HepG2 (cell line): ENCODE measurements around the gene KRT14. TPM values are rescaled to one million over a fixed set of nuclear protein-coding genes. Genes with fewer than 3 reads are reported as not detected.
A peak's percentile ranks its signal among the peaks of the same experiment; 100 is the strongest.

Source experiments
- ATAC-seq: fragments of 200-7000 bp; cut with Tn5 transposase; 3 replicates; pipeline ENCODE4 v1.9.1; 2020; ENCODE audit warnings: mild to moderate bottlenecking, moderate library complexity
- BruUV-seq: library from RNA; stranded (reverse); fragments of 400-500 nt; replicated peaks from 2 replicates; lab custom pipeline; 2021; lab: Mats Ljungman, UMichigan
- CTCF ChIA-PET: fragments of 300-600 bp; formaldehyde crosslinking; extraction: SDS; loops from one replicate; lab custom pipeline; 2021; ENCODE audit warnings: low total read pairs, inconsistent platforms, low intra/inter-chr PET ratio; lab: Yijun Ruan, JAX
- POLR2A ChIA-PET: fragments of 350-600 bp; sonication (Branson Sonifier 250); formaldehyde crosslinking; loops from one replicate; lab custom pipeline; 2020; ENCODE audit warnings: antibody characterized with exemption, inconsistent platforms; lab: Yijun Ruan, JAX
- DNase-seq: peaks from one replicate; pipeline ENCODE4 v3.0.0-alpha.2; 2015; ENCODE audit warnings: low spot score
- FAIRE-seq: peaks from 3 replicates; lab custom pipeline; 2011; peaks lifted over from hg19 to GRCh38; lab: Jason Lieb, UNC
- H2AFZ ChIP-seq: one replicate; pipeline ENCODE4 v1.6.1; 2011; ENCODE audit warnings: low read length, inconsistent platforms
- H3K27ac ChIP-seq: fragments of 300-600 bp; 3 replicates; pipeline ENCODE4 v1.8.0; 2011; ENCODE audit warnings: mixed run types, mild to moderate bottlenecking, mixed read lengths, low read length, inconsistent platforms; ENCODE audit not compliant: insufficient read depth; ENCODE audit errors: extremely low read length
- H3K27me3 ChIP-seq, 2 experiments: fragments of 200-600 bp in 1 of 2; 2 replicates in 1 of 2; 3 replicates in 1 of 2; pipeline versions ENCODE4 v1.6.0 to v1.8.0; 2011; ENCODE audit warnings: low read length in 2 of 2, mild to moderate bottlenecking in 2 of 2, moderate library complexity in 2 of 2, inconsistent platforms in 1 of 2; ENCODE audit not compliant: insufficient read depth in 2 of 2, control insufficient read depth in 1 of 2
- H3K36me3 ChIP-seq, 2 experiments: fragments of 200-600 bp in 1 of 2; replicated peaks in 1 of 2; 2 replicates in 1 of 2; 3 replicates in 1 of 2; pipeline versions ENCODE4 v1.5.1 to v1.8.0; 2011; ENCODE audit warnings: low read length in 2 of 2, inconsistent platforms in 1 of 2; ENCODE audit not compliant: insufficient read depth in 2 of 2, control insufficient read depth in 1 of 2
- H3K4me1 ChIP-seq: 2 replicates; pipeline ENCODE4 v1.5.1; 2012; ENCODE audit warnings: low read length, inconsistent platforms; ENCODE audit not compliant: insufficient read depth
- H3K4me2 ChIP-seq: 2 replicates; pipeline ENCODE4 v1.6.0; 2011; ENCODE audit warnings: low read depth, low read length, inconsistent platforms
- H3K4me3 ChIP-seq, 3 experiments: fragments of 200-600 bp in 1 of 3; sonication (generic), shearing (Covaris generic) in 1 of 3; replicated peaks in 1 of 3; 2 replicates each; pipeline ENCODE4 v1.5.1; 2011 to 2016; ENCODE audit warnings: low read length in 3 of 3, inconsistent platforms in 2 of 3, low read depth in 2 of 3, mild to moderate bottlenecking in 2 of 3, control low read depth in 1 of 3, mixed read lengths in 1 of 3; ENCODE audit not compliant: insufficient read depth in 1 of 3
- H3K79me2 ChIP-seq: one replicate; pipeline ENCODE4 v1.6.1; 2011; ENCODE audit warnings: low read length, inconsistent platforms; ENCODE audit not compliant: insufficient read depth
- H3K9ac ChIP-seq: 2 replicates; pipeline ENCODE4 v1.6.0; 2011; ENCODE audit warnings: mild to moderate bottlenecking, low read depth, low read length, inconsistent platforms; ENCODE audit not compliant: insufficient read depth
- H3K9me3 ChIP-seq: 2 replicates; pipeline ENCODE4 v1.5.1; 2012; ENCODE audit warnings: mild to moderate bottlenecking, low read length
- H4K20me1 ChIP-seq: 2 replicates; pipeline ENCODE4 v1.6.0; 2011; ENCODE audit warnings: inconsistent platforms, mild to moderate bottlenecking, low read length, moderate library complexity; ENCODE audit not compliant: insufficient read depth
- ATF7-NPFF ChIP-seq: sonication (generic); formaldehyde crosslinking; IDR thresholded peaks from 2 replicates; pipeline ENCODE4 v1.8.1; 2023; ENCODE audit warnings: mild to moderate bottlenecking, low read depth, missing genetic modification reagents, moderate library complexity
- BCL6 ChIP-seq: IDR thresholded peaks from 2 replicates; pipeline ENCODE4 v1.6.1; 2016; ENCODE audit warnings: missing genetic modification reagents, missing compliant biosample characterization
- CEBPB ChIP-seq: IDR thresholded peaks from 2 replicates; pipeline ENCODE4 v1.6.1; 2011; ENCODE audit warnings: low read depth, low read length, improper control_type of control experiment, borderline replicate concordance
- CHD2 ChIP-seq: IDR thresholded peaks from 2 replicates; pipeline ENCODE4 v1.6.1; 2011; ENCODE audit warnings: low read depth, low read length, improper control_type of control experiment
- DMAP1 ChIP-seq: IDR thresholded peaks from 2 replicates; pipeline ENCODE4 v1.6.1; 2016
- MAFF ChIP-seq: IDR thresholded peaks from 2 replicates; pipeline ENCODE4 v1.6.1; 2011; ENCODE audit warnings: low read depth, low read length, improper control_type of control experiment
- MAFK ChIP-seq, 2 experiments: IDR thresholded peaks in 1 of 2; conservative IDR thresholded peaks in 1 of 2; 2 replicates each; pipeline ENCODE4 v1.6.1; 2011; ENCODE audit warnings: improper control_type of control experiment in 2 of 2, low read length in 2 of 2
- MXI1 ChIP-seq: IDR thresholded peaks from 3 replicates; pipeline ENCODE4 v1.6.1; 2012; ENCODE audit warnings: low read depth, low read length, inconsistent platforms, borderline replicate concordance
- SRY ChIP-seq: sonication (generic); formaldehyde crosslinking; IDR thresholded peaks from 2 replicates; pipeline ENCODE4 v1.8.0; 2022; ENCODE audit warnings: mild to moderate bottlenecking, missing genetic modification reagents
- TP53 ChIP-seq: sonication (generic); formaldehyde crosslinking; conservative IDR thresholded peaks from 2 replicates; pipeline ENCODE4 v1.4.0; 2020; ENCODE audit warnings: missing genetic modification reagents
- ZNF446 ChIP-seq: sonication (generic); formaldehyde crosslinking; IDR thresholded peaks from 2 replicates; pipeline ENCODE4 v1.5.0; 2020; ENCODE audit warnings: mild to moderate bottlenecking, missing genetic modification reagents
- ZNF468 ChIP-seq: sonication (generic); formaldehyde crosslinking; IDR thresholded peaks from 2 replicates; pipeline ENCODE4 v1.8.0; 2022; ENCODE audit warnings: mild to moderate bottlenecking, moderate library complexity, missing genetic modification reagents
- WGBS: methylation state at CpG from one replicate; pipeline ENCODE4 v1.1.6; 2017; ENCODE audit warnings: low lambda C conversion rate; 5-methylcytosine and 5-hydroxymethylcytosine counted together
- in situ Hi-C: cut with HindIII; loops from 2 replicates; pipeline ENCODE4 v1.10.0; 2017; ENCODE audit warnings: low pct_unique_long_range_greater_than_20kb; ENCODE audit not compliant: extremely low pct_ligation_motif_present
- intact Hi-C: fragments of 100-400 bp; cut with micrococcal nuclease; formaldehyde crosslinking; loops from one replicate; pipeline ENCODE4 v1.10.0; 2022; ENCODE audit not compliant: unreplicated experiment
- polyA plus RNA-seq, 8 experiments: library from polyadenylated mRNA; depleted of rRNA in 3 of 8; stranded (reverse) in 7 of 8; unstranded in 1 of 8; fragments of >200 nt; fragmentation: Illumina TruSeq in 4 of 8; extraction: Trizol in 4 of 8; gene quantifications; 2 replicates each; pipeline versions ENCODE4 v1.2.1 to v1.2.3, GENCODE V29; 2011 to 2016; ENCODE audit warnings: low read depth in 4 of 8, missing spikeins in 1 of 8, mixed read lengths in 1 of 8; ENCODE audit not compliant: insufficient read depth in 1 of 8
- total RNA-seq, 5 experiments: library from RNA; depleted of rRNA; stranded (reverse); fragments of >200 nt; fragmentation: Illumina TruSeq; extraction: Trizol; gene quantifications; 2 replicates each; pipeline ENCODE4 v1.2.3, GENCODE V29; 2016; ENCODE audit warnings: low read depth in 1 of 5
- TF ChIP-seq, protein P1 (sequence below): sonication (generic); formaldehyde crosslinking; IDR thresholded peaks from 2 replicates; pipeline ENCODE4 v1.4.0; 2020; ENCODE audit warnings: low read depth, missing genetic modification reagents
- TF ChIP-seq, protein P2 (sequence below): sonication (generic); formaldehyde crosslinking; IDR thresholded peaks from 2 replicates; pipeline ENCODE4 v1.5.0; 2020; ENCODE audit warnings: missing genetic modification reagents, mild to moderate bottlenecking, borderline replicate concordance

Gene KRT14
- total and polyA plus RNA-seq, 2 of the 13 experiments (the other 11 are each of a cell fraction or from before 2014, with no cell fraction given): 0.09 TPM; not detected in 1

DNA sequence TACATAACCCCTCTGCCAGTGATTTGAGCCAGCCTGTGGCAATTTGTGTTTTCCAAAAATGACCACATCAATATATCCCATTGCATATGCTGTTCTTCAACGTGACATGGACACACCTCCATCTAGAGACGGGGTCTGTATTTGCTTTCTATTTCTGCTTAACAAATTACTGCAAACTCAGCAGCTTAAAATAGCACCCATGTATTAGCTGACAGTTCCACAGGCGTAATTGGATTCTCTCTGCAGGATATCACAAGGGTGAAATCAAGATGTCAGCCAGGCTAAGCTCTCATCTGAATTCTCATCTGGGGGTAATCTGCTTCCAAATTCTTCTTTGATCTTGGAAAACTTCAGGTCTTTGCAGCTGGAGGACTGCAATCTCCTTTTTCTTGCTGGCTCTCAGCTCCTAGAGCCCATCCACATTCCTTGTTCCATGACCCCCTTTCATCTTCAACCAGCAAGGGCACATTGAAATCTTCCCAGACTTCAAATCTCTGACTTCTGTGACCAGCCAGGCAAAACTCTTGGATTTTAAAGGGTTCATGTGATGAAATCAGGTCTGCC lies 23.0 kb downstream of the KRT14 start:
- in situ Hi-C loops: no loop called here
- intact Hi-C loops: no loop called here
- Histone ChIP-seq H3K27me3 (peaks cover 1 to 23% of the 10 kb centered on the region in 2 experiments; a peak in 3 of 5 replicates), H2AFZ (no peak overlapping the region), H3K27ac (no peak overlapping the region), H4K20me1 (no peaks in the 10 kb centered on the region), H3K4me1 (no peaks in the 10 kb centered on the region), H3K4me3 (no peak overlapping the region), H3K4me2 (no peak overlapping the region)
- FAIRE-seq (no peak), DNase-seq (no peak), ATAC-seq (no peak)
- WGBS: 25% methylated on average over 3 of the region's 3 CpGs
- POLR2A ChIA-PET: no interaction called here
- CTCF ChIA-PET: no interaction called here
- peak; percentile 59 to 67; a peak in 3 of 4 replicates for TF ChIP-seq MAFK (conservative IDR thresholded peaks at IDR 0.05 in 1 of 2, IDR thresholded peaks at IDR 0.05 in 1 of 2; ENCODE audit: low read length in 2 of 2)
- TF ChIP-seq SRY (CRISPR knock-in tag): no peak
- TF ChIP-seq MAFF: 0 out of 2 replicates have a peak, but pooled peaks have one; percentile 14
- TF ChIP-seq, all 625 proteins: peak for 2
- Histone ChIP-seq H3K9ac (no peak overlapping the region), H3K36me3 (no peaks in the 10 kb centered on the region), H3K79me2 (no peaks in the 10 kb centered on the region), H3K9me3 (no peaks in the 10 kb centered on the region)
- no TSS peak for BruUV-seq

DNA sequence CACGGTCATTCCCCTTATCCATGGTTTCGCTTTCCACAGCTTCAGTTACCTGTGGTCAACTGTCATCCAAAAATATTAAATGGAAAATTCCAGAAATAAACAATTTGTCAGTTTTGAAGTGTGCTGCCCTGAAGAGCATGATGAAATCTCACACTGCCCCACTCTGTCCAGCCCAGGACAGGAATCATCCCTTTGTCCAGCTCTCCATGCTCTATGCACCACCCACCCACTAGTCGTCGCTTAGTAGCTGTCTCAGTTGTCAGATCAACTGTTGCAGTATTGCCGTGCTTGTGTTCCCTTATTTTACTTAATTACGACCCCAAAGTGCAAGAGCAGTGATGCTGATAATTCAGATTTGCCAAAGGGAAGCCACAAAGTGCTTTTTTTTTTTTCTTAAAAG lies 25.1 kb downstream of the KRT14 start:
- Histone ChIP-seq H3K9ac (no peak overlapping the region), H3K9me3 (no peaks in the 10 kb centered on the region), H3K4me1 (no peaks in the 10 kb centered on the region), H4K20me1 (no peaks in the 10 kb centered on the region), H3K27ac (no peak overlapping the region), H3K36me3 (no peaks in the 10 kb centered on the region), H3K79me2 (no peaks in the 10 kb centered on the region), H3K27me3 (peaks cover 1 to 16% of the 10 kb centered on the region in 2 experiments; a peak in 3 of 5 replicates), H2AFZ (no peak overlapping the region), H3K4me3 (no peak overlapping the region), H3K4me2 (no peak overlapping the region)
- BruUV-seq: no TSS peak
- no peak for FAIRE-seq
- 25% methylated on average over 6 of the region's 6 CpGs for WGBS
- no peak for DNase-seq
- in situ Hi-C loops (no loop called here), intact Hi-C loops (no loop called here)
- peak; percentile 36; the same call in 1 of the 3 replicates for ATAC-seq
- ChIA-PET POLR2A (no interaction called here), CTCF (no interaction called here)
- TF ChIP-seq BCL6 (CRISPR knock-in tag) (no peak), CEBPB (no peak), TP53 (no peak), ATF7-NPFF (CRISPR knock-in tag) (no peak), MXI1 (no peak), ZNF468 (no peak), DMAP1 (CRISPR knock-in tag) (no peak), CHD2 (no peak), ZNF446 (CRISPR knock-in tag) (no peak), MAFK (conservative IDR thresholded peaks at IDR 0.05 in 1 of 2, IDR thresholded peaks at IDR 0.05 in 1 of 2; ENCODE audit: low read length in 2 of 2) (no peak)
- TF ChIP-seq, protein P1, sequence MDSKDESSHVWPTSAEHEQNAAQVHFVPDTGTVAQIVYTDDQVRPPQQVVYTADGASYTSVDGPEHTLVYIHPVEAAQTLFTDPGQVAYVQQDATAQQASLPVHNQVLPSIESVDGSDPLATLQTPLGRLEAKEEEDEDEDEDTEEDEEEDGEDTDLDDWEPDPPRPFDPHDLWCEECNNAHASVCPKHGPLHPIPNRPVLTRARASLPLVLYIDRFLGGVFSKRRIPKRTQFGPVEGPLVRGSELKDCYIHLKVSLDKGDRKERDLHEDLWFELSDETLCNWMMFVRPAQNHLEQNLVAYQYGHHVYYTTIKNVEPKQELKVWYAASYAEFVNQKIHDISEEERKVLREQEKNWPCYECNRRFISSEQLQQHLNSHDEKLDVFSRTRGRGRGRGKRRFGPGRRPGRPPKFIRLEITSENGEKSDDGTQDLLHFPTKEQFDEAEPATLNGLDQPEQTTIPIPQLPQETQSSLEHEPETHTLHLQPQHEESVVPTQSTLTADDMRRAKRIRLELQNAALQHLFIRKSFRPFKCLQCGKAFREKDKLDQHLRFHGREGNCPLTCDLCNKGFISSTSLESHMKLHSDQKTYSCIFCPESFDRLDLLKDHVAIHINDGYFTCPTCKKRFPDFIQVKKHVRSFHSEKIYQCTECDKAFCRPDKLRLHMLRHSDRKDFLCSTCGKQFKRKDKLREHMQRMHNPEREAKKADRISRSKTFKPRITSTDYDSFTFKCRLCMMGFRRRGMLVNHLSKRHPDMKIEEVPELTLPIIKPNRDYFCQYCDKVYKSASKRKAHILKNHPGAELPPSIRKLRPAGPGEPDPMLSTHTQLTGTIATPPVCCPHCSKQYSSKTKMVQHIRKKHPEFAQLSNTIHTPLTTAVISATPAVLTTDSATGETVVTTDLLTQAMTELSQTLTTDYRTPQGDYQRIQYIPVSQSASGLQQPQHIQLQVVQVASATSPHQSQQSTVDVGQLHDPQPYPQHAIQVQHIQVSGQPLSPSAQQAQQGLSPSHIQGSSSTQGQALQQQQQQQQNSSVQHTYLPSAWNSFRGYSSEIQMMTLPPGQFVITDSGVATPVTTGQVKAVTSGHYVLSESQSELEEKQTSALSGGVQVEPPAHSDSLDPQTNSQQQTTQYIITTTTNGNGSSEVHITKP (CRISPR knock-in tag): no peak
- TF ChIP-seq, protein P2, sequence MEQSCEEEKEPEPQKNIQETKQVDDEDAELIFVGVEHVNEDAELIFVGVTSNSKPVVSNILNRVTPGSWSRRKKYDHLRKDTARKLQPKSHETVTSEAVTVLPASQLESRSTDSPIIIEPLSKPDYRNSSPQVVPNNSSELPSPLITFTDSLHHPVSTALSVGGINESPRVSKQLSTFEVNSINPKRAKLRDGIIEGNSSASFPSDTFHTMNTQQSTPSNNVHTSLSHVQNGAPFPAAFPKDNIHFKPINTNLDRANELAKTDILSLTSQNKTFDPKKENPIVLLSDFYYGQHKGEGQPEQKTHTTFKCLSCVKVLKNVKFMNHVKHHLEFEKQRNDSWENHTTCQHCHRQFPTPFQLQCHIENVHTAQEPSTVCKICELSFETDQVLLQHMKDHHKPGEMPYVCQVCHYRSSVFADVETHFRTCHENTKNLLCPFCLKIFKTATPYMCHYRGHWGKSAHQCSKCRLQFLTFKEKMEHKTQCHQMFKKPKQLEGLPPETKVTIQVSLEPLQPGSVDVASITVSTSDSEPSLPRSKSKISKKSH (CRISPR knock-in tag): no peak
